ENCODE measurements around the gene SLC24A4.

Gene SLC24A4

DNA sequence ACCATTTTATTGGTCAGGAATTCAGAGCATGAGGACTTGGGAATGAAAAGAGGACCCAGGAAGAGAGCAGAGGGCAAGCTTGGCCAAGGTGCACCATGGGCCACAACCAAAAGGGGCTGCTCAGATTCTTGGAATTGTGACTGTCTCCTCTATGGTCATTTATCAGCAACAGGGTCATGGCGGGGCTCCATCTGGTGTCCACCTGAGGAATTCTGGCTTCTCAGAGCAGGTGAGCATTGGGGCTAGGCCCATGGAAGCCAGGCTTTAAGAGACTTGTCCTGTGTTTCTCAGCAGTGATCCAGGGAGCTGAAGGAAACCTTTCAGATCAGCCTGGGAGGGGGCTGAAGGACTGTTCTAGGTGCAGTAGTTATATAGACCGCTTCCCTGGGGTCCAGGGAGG, 188.0 kb downstream of the SLC24A4 start:
- no peak for DNase-seq

DNA sequence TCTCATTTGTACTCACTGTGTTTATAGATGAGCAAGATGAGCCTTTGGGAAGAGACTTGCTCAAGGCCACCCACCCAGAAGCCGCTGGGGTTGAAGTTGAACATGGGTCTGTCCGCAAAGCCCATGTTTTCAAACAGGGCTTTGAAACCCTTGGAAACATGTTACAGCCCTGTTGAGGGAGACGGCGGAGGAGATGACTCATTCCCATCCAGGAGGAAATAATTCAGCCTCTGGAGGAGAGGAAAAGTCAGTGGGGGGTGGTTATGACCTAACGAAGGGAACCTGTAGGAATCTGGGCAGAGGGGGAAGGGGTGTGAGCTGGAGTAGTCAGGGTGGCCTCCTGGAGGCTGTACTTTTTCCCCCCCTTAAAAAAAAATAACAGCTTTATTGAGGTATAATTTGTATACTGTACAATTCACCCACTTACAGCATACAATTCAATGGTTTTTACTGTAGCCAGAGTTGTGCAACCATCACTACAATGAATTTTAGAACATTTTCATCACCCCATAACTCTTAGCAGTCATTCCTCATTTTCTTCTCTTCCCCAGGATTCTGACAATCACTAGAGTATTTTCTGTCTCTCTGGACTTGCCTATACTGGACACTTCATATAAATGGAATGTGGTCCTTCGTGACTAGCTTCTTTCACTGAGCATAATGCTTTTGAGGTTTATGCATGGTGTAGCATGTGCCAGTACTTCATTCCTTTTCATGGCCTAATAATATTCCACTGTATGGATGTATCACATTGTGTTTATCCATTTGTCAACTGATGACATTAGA, 188.7 kb downstream of the SLC24A4 start:
- no peak for DNase-seq

DNA sequence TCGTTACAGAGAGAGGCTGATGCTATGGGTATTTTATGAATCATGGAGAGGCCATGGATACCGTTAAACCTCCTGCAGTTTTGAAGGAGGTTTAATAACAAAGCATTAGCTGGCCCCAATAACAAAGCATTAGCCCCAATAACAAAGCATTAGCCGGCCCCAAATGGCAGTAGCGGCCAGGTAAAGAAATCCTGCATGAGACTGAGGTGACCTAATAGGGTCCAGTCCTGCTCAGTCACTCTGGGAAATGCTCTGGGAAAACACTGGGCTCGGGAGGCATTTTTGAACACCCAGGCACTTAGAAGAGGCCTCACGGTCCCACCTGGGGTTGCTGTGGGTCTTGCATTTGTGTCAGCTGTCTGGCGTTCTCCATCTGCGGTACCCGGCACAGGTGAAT, 189.8 kb downstream of the SLC24A4 start:
- DNase-seq, result no peak

GRCh38 chr14:92513204-92513965, 190.4 kb downstream of the SLC24A4 start, which contains the start of gene RIN3:
RIN3 (plus strand) TSS chr14:92513781; CDS start chr14:92513933, 152 bp downstream.
- peak in 1 of 2 experiments; percentile 36 for DNase-seq

DNA sequence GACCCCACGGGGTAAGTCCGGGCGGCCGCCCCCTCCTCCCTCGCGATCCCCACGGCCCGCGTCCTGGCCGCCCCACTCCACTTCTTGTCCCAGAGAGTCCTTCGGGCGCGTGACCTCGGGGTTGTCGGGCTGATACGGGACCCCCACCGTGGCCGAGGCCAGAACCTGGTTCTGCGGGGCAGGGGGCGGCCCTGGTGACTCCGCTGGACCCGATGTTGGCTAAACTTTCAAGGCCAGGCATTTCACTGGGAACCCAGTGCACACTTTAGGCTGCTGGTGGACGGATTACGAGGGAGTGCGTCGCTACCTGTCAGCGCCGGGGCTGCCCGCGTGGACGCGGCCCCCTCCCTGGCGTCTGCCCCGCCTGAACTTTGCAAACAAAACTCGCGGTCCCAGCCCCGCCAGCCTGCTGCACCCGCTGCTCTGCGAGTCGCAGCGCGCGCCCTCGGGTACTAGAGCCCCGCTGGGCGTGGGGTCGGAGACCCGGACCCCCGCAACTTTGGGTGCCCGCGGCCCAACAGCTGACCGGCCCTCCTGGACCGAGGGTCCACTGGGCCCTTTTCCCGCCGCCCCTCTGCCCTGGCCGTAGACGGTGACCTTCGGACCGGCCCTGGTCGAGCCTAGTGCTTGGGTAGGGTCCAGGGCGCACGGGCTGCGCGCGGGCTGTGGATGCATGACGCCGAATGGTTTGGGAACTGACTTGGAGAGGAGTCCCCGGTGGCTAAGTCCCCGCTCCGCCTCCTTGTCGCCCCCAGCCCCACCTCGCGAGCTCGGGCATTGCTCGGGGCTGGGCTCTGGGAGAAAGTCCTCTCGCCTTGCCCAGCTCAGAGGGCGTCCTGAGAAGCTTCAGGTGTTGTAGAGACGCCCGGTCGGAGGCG, 191.2 kb downstream of the SLC24A4 start:
- DNase-seq, result no peak

DNA sequence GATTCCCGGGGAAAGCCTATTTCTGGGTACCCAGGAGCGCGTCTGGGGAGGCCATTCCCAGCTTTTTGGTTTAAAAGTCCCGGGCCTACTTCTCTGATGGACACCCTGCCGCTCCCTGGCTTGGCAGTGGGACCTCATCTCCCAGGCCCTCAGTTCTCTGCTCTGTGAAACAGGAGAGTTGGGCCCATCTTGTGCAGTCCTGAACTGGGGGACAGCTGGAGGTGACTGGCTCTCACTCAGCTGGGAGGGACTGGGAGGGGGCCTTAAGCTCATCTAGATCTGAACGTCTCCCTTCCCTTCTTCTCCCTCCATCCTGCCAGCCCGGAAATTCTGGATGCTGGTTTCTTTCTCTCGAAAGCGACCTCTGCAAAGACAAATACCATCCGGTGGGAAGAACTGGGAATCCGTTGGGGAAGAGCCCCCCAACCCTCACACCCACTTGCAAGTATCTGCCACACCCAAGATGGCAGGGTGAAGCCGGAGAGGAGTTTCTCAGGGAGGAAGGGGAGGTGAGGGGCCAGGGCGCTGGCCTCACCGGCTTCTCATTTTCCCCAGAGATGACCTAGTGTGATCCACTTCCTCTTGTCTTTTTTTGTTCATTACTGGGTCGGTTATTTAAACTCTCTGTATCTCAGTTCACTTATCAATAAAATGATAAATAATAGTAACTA, 192.0 kb downstream of the SLC24A4 start:
- no peak for DNase-seq

DNA sequence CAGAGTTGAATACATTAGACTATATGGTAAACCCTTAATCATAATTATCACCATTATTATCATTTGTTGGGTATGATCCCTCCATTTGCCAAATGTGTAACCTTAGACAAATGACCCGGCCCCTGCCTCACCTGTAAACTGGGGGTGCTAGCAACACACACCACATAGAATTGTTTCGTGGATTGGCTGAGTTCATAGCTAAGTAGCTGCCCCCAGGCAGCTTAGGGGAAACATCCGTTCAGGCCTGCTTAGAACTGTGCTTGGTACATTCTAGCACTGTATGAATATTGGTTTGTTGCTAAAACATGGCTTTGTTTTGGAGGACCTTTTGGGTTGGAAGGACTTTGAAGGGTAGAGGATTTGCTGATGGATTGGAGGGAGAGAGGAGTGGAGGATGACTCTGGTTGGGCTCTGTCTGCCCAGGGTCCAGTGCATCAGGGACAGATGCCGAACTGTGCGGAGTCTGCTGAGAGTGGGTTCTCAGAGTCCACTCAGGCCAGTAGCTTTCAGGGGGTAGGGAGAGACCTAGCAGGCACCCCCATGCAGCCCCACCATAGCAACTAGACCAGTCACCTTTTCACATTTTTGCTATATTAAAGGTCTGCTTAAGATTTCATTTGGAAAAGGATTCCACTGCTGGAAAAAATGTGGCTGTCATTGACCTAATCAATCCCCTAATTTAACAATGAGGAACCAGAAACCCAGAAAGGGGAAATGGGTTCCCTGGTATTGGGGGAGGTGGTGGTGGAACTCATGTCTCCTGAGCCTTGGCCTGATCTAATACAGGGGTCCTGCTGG, 192.8 kb downstream of the SLC24A4 start:
- no peak for DNase-seq

GRCh38 chr14:92516344-92516965, 193.5 kb downstream of the SLC24A4 start:
- DNase-seq, result no peak

DNA sequence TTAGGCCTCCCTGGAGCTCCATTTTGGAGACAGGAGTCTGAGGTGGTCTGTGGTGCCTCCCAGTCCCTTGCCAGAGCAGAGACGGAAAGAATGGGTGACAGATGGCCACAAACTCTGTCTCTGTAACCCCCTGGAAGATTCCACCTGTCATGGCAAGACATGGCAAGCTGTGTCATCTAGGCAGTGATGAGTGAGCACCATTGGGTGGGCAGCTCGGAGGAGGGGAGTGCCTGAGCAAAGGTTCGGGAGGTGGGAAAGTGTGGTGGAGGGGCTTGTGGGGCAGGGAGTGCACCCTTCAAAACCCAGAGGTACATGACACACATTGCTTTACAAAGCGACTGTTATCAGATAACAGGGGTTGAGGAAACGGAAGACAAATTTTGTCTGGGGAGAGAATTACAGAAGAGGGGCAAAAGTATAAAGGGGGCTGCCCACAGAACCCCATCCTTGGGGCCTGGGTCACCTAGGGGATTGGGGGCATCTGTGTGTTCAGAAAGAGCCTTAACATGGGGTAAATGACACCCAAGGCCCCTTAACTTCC, 194.1 kb downstream of the SLC24A4 start:
- DNase-seq, result peak; percentile 49 to 85

DNA sequence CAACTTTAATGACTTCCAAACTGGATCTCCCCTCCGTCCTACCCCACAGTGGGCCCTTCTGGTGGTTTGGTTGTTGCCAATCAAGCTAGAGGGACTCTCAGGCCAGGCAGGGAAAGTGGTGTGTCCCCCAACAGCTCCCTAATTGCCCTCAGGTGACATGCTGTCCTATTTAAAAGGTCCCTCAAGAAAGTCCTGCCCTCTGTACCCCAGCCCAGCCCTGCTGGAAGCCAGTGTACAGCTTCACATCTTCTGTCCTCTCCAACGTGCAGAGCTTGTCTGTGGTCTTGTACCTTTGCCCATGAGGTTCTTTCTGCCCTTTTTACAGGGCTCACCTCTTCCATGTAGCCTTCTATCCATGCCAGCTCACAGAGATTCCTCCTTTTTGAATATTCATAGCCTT, 194.8 kb downstream of the SLC24A4 start:
- DNase-seq, result no peak

DNA sequence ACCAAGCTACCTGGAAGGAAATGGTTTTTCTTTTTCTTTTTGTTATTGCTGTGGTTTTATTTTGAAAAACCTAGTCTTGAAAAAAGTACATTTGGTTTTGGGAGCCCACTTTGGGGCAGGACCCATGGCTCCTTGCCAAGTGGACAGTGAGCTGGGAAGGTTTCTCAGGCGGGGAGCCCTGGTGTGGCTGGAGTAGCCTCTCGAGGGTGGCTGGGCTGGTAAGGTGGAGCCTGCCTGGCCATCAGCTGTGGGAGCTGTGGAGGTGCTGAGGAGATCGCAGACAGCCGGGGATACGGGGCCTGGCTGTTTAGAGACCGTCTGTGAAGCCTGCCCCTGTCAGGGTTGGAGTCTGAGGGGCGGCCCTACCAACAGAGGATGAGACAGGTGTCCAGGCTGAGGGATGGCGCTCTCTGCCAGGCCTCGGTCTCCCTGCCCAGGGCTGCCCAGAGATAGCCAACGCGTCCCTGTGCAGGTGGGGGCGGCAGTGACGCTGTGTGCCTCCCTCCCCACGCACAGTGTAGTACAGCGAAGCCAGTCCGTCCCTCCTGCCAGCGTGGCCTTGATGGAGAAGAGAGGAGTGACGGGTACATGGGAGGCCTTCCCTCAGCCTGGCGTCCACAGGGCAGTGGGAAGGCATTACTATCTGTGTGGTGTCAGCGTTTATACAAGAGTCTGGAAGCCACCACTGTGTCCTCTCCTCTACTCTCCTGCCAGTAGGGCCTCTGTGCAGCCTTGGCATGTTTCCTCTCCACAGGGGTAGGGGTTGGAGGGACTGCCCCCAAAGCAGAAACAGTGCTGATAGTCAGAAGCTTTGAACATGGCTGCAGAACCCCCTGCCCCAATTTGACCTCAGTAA, 196.5 kb downstream of the SLC24A4 start:
- no peak for DNase-seq

DNA sequence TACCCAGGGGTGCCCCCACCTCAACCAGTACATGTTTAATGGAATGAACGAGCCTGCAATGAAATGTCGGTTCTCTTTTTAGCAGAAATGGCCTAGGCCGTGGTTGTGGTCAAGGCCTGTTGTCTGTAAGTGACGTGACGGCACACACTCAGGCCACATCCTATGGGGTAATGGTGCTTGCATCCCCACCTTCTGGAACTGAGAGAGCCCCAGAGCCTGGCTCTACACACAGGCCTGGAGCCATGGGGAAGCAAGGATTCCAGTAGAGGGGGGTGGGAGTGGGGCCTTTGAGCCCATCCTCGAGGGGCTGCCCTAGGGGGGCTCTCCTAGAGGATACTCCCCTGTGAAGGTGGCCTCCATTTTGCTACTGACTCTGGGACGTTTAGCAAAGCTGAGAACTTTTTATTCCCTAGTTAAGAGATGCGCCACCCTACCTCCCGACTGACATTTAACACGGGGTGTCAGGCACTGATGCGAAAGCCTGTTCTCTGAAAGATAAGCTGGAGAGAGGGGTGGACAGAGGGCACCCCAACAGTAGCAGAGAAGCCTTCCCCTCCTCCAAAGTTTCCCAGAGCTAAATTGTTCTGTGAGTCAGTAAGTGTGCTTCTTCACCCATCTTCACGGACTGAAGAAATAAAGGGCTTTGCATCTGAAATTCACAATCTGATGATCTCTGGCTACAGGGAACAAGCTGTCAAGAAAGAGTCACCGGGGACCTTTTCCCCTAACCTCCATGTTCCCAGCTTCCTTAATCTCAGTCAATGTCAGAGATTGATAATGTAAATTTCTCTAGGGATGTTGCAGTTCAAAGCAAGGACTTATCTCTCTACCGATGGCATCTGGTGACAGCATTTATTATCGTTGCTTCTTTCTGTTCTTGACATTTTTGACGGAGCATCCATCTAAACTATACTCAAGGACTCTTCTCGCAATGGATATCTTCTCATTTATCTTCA, 197.4 kb downstream of the SLC24A4 start:
- no peak for DNase-seq

DNA sequence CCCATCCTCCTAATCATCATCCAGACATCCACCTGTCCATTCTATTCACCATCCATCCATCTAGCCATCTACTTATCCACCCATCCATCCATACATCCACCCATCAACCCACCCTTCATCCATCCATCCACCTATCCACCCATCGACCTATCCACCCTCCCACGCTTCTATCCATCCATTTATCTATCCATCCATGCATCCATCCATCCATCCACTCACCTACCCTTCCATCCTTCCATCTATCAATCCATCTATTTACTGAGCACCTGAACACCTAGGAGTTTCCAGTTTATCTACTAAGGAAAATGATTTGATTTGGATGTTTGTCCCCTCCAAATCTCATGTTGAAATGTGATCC, 198.1 kb downstream of the SLC24A4 start:
- no peak for DNase-seq

GRCh38 chr14:92523752-92524151, 200.8 kb downstream of the SLC24A4 start:
- DNase-seq, result no peak

DNA sequence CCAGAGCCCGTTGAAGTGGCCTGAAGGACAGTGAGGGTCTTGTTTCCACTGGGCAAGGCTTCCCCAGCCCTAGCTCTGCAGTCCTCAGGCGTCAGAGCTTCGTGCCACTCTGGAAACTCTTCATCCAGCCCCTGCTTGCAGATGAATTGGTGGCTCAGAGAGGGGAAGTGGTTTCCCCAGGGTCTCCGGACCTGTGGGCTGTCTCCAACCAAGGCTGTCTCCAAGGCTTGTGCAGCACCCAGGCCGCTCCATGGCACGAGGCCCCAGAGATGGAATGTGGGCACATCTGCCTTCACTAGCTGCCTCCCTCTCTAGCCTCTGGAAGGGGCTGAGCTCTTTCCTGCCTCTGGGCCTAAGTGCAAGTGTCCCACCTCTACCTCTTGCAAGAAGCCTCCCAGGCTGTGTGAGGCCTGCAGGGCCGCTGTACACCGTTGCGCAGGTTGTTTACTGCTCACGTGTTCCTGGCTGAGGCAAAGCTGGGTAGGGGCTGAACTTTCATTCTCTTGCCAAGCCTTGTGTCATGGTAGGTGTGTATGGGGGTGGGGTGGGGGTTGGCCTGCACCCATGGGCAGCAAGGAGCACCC, 201.7 kb downstream of the SLC24A4 start:
- no peak for DNase-seq

DNA sequence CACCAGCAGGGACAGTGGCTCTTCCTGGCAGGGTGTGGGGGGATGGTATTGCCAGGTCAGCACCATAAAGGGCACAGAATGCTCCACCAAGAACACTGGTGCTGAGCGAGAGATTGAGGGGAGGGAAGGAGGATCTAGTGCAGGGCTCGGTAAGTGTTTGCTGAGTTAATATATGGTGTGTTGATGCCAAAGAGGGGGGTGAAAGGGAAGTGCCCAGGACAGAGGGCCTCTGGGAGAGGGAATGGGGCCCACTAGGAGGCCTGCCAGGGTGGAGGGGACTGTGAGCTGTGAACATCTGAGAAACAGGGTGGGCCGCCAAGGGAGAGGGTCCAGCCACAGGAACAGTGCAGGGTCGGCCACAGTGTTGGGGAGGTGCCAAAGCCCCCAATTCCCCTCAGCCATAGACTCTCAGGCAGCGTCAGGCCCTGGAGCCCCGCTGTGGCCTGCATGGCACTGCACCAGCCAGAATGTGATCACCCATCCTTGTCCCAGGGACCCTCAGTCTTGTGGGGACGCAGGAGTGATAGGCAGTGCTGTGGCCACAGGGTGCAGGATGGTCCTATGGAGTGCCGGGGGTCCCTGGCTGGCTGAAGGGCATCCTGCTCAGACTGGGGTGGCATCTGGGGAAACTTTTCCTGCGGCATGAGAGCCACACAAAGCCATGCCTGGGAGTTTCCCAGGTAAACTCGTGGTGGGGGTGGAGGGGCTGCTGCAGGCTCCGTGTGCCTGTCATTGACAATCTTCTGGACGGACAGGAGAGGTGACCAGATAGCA, 202.5 kb downstream of the SLC24A4 start:
- no peak for DNase-seq

GRCh38 chr14:92527721-92528120, 204.8 kb downstream of the SLC24A4 start:
- no peak for DNase-seq

Data from NCI-H524 (cell line).